GM23248 (cell line): Measurements from ENCODE around the gene RNF111. TPM values are rescaled to one million over a fixed set of nuclear protein-coding genes. Genes with fewer than 3 reads are reported as not detected.

Source experiments
- DNase-seq: peaks from one replicate; pipeline ENCODE4 v3.0.0-alpha.2; 2015
- H2AFZ ChIP-seq: fragments of 200-600 bp; sonication (generic); 2 replicates; pipeline ENCODE4 v1.6.1; 2016; ENCODE audit warnings: antibody characterized with exemption
- H3F3A ChIP-seq: fragments of 200-600 bp; sonication (generic); 2 replicates; pipeline ENCODE4 v1.6.1; 2016; ENCODE audit warnings: mild to moderate bottlenecking, antibody characterized with exemption, mixed run types; ENCODE audit not compliant: insufficient read depth
- H3K27ac ChIP-seq: fragments of 200-600 bp; sonication (generic); 2 replicates; pipeline ENCODE4 v1.5.1; 2016; ENCODE audit warnings: mild to moderate bottlenecking
- H3K27me3 ChIP-seq: fragments of 200-600 bp; sonication (generic); replicated peaks from 2 replicates; pipeline ENCODE4 v1.6.1; 2016; ENCODE audit warnings: mild to moderate bottlenecking; ENCODE audit not compliant: insufficient read depth
- H3K36me3 ChIP-seq: fragments of 200-600 bp; sonication (generic); 2 replicates; pipeline ENCODE4 v1.6.1; 2016; ENCODE audit warnings: low read depth, mild to moderate bottlenecking
- H3K4me1 ChIP-seq: fragments of 200-600 bp; sonication (generic); 2 replicates; pipeline ENCODE4 v1.6.1; 2016; ENCODE audit warnings: mild to moderate bottlenecking; ENCODE audit not compliant: insufficient read depth
- H3K4me2 ChIP-seq: fragments of 200-600 bp; sonication (generic); one replicate; pipeline ENCODE4 v1.6.1; 2016; ENCODE audit warnings: mild to moderate bottlenecking; ENCODE audit not compliant: unreplicated experiment
- H3K4me3 ChIP-seq: fragments of 200-600 bp; sonication (generic); 2 replicates; pipeline ENCODE4 v1.5.1; 2016; ENCODE audit warnings: mild to moderate bottlenecking
- H3K79me2 ChIP-seq: fragments of 200-600 bp; sonication (generic); 2 replicates; pipeline ENCODE4 v1.6.1; 2016; ENCODE audit warnings: mild to moderate bottlenecking; ENCODE audit not compliant: insufficient read depth
- H3K9ac ChIP-seq: fragments of 200-600 bp; sonication (generic); 2 replicates; pipeline ENCODE4 v1.6.1; 2016; ENCODE audit warnings: mild to moderate bottlenecking
- H3K9me2 ChIP-seq: fragments of 200-600 bp; sonication (generic); 2 replicates; pipeline ENCODE4 v1.6.1; 2016; ENCODE audit warnings: mixed run types, mild to moderate bottlenecking, moderate library complexity; ENCODE audit not compliant: insufficient read depth
- H3K9me3 ChIP-seq: fragments of 200-600 bp; sonication (generic); one replicate; pipeline ENCODE4 v1.6.1; 2017; ENCODE audit warnings: low read depth
- H4K20me1 ChIP-seq: fragments of 200-600 bp; sonication (generic); 2 replicates; pipeline ENCODE4 v1.6.0; 2016; ENCODE audit not compliant: insufficient read depth
- EZH2 ChIP-seq: fragments of 200-600 bp; sonication (generic); IDR thresholded peaks from 2 replicates; pipeline ENCODE4 v1.6.1; 2018; ENCODE audit warnings: antibody characterized with exemption, mild to moderate bottlenecking; ENCODE audit not compliant: insufficient read depth, poor library complexity, severe bottlenecking
- EZH2phosphoT487 ChIP-seq: fragments of 200-600 bp; sonication (generic); IDR thresholded peaks from 2 replicates; pipeline ENCODE4 v1.6.1; 2018; ENCODE audit warnings: antibody characterized with exemption, moderate library complexity, mild to moderate bottlenecking, low read depth; ENCODE audit not compliant: insufficient read depth
- WGBS, 2 experiments: methylation state at CpG; one replicate each; pipeline ENCODE4 v1.1.6; 2015 to 2017; ENCODE audit warnings: low lambda C conversion rate in 2 of 2, low coverage in 1 of 2; ENCODE audit errors: missing lambda C conversion rate in 2 of 2; 5-methylcytosine and 5-hydroxymethylcytosine counted together
- in situ Hi-C: fragments of 300-500 bp; cut with MboI; formaldehyde crosslinking; loops from 2 replicates; pipeline ENCODE4 v1.15.0; 2020
- polyA plus RNA-seq: library from polyadenylated mRNA; unstranded; fragments of >200 nt; fragmentation: Nextera tagmentation; extraction: Ambion mirVana; gene quantifications from 2 replicates; pipeline ENCODE4 v1.2.1, GENCODE V29; 2016
- total RNA-seq: library from RNA; depleted of rRNA; stranded (reverse); fragments of >200 nt; shearing (Covaris generic); gene quantifications from 2 replicates; pipeline ENCODE4 v1.2.3, GENCODE V29; 2014

The RNF111 gene
- total and polyA plus RNA-seq, 2 experiments from 2014 or later = 17.8 to 24.4 TPM

- no peaks in the 10 kb centered on the region for H3K4me1 ChIP-seq
- H3K9ac ChIP-seq = no peak overlapping the region
- peaks cover 39% of the 10 kb centered on the region for H3K36me3 ChIP-seq
- no peak overlapping the region for H3K4me3 ChIP-seq
- no peaks in the 10 kb centered on the region for H4K20me1 ChIP-seq
- no peaks in the 10 kb centered on the region for H3K9me3 ChIP-seq
- TF ChIP-seq EZH2 = no peak
- TF ChIP-seq EZH2phosphoT487 = no peak
- H3K4me2 ChIP-seq = no peak overlapping the region
- no peaks in the 10 kb centered on the region for H3K27me3 ChIP-seq
- H3K79me2 ChIP-seq = peaks cover 75% of the 10 kb centered on the region
- H3K27ac ChIP-seq = no peak overlapping the region
- H3F3A ChIP-seq = no peaks in the 10 kb centered on the region
- in situ Hi-C loops = no loop called here
- H3K9me2 ChIP-seq = no peaks in the 10 kb centered on the region
- no peak for DNase-seq
- 83 to 84% methylated on average over 2 of the region's 2 CpGs for WGBS, 2 experiments
- H2AFZ ChIP-seq = no peak overlapping the region
Observed at GRCh38 chr15:59053482-59053881, 66.0 kb downstream of the RNF111 start.

DNA sequence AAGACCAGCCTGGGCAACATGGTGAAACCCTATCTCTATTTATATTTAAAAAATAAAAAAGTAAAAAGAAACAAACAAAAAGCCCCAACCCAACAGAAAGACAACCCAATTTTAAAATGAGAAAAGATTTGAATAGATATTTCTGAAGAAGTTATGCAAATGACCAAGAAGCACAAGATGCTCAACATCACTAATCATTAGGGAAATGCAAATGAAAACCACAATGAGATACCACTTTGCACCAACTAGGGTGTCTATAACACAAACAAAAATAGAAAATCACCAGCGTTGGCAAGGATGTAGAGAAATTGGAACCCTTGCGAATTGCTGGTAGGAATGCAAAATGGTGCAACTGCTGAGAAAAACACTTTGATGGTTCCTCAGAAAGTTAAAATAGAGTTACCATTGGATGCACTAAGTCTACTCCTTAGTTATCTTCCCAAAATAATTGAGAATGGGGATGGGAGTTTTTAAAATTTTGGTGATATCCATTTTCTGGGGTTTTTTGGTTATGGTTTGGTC is 71.7 kb downstream of the RNF111 start:
- WGBS, 2 experiments = 98 to 100% methylated on average over 2 of the region's 2 CpGs
- no peaks in the 10 kb centered on the region for H3K27me3 ChIP-seq
- no peaks in the 10 kb centered on the region for H3K4me1 ChIP-seq
- H3K36me3 ChIP-seq = peaks cover 66% of the 10 kb centered on the region
- no peak overlapping the region for H3K4me2 ChIP-seq
- no peak overlapping the region for H2AFZ ChIP-seq
- in situ Hi-C loops = no loop called here
- H3K79me2 ChIP-seq = peaks cover 51% of the 10 kb centered on the region
- H3K9me2 ChIP-seq = no peaks in the 10 kb centered on the region
- no peak overlapping the region for H3K9ac ChIP-seq
- no peak for DNase-seq
- H3F3A ChIP-seq = no peaks in the 10 kb centered on the region
- no peak for TF ChIP-seq EZH2
- TF ChIP-seq EZH2phosphoT487 = no peak
- no peak overlapping the region for H3K27ac ChIP-seq
- H3K4me3 ChIP-seq = no peak overlapping the region
- H3K9me3 ChIP-seq = no peaks in the 10 kb centered on the region
- no peaks in the 10 kb centered on the region for H4K20me1 ChIP-seq

DNA sequence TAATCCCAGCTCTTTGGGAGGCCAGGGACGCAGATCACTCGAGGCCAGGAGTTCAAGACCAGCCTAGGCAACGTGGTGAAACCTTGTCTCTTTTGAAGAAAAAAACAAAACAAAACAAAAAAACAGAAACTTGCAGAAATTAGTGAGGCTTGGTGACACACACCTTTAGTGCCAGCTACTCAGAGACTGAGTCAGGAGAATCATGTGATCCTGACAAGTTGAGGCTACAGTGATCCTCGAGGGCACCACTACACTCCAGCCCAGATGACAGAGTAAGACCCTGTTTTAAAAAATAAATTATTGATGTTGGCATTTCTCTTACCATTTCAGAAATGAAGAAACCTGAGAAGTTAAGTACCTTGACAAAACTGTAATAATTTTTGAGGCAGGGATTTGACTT is 72.9 kb downstream of the RNF111 start:
- Histone ChIP-seq H3K27me3 (no peaks in the 10 kb centered on the region), H3K27ac (no peak overlapping the region), H3K9me3 (no peaks in the 10 kb centered on the region), H3K4me3 (no peak overlapping the region), H4K20me1 (no peaks in the 10 kb centered on the region), H3K4me1 (no peaks in the 10 kb centered on the region), H3K9ac (no peak overlapping the region), H3K36me3 (peaks cover 64% of the 10 kb centered on the region), H3K9me2 (no peaks in the 10 kb centered on the region), H3K79me2 (peaks cover 39% of the 10 kb centered on the region), H2AFZ (no peak overlapping the region), H3K4me2 (no peak overlapping the region), H3F3A (no peaks in the 10 kb centered on the region)
- in situ Hi-C loops = no loop called here
- WGBS, 2 experiments = 94 to 95% methylated on average over 4 of the region's 4 CpGs
- no peak for TF ChIP-seq EZH2phosphoT487
- TF ChIP-seq EZH2 = no peak
- peak; percentile 5 for DNase-seq

DNA sequence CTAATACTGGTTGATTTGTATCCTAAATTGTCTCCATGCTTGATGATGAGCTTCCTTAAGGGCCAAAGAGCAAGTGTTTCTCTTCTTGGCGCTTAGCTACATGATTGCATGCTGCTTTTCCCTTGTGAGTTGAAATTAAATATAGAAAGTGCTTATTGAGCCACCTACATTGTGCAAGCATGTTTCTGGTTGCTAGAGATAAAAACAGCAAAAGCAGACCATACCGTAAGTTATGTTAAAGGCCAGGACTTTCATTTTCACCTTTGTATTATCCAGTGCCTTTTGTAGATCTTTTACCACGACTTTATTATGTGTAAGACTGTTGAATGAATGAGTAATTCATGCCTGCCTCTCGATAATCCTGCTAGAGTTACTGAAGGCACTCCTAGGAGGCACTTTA is 75.6 kb downstream of the RNF111 start:
- no peak overlapping the region for H3K9ac ChIP-seq
- H3K4me1 ChIP-seq = no peaks in the 10 kb centered on the region
- peaks cover 78% of the 10 kb centered on the region for H3K36me3 ChIP-seq
- H3K4me2 ChIP-seq = no peak overlapping the region
- peaks cover 29% of the 10 kb centered on the region for H3K79me2 ChIP-seq
- no peaks in the 10 kb centered on the region for H3K9me3 ChIP-seq
- no peaks in the 10 kb centered on the region for H3K27me3 ChIP-seq
- no peak for DNase-seq
- no peaks in the 10 kb centered on the region for H3F3A ChIP-seq
- WGBS, 2 experiments = 85 to 88% methylated on average over 4 of the region's 4 CpGs
- H2AFZ ChIP-seq = no peak overlapping the region
- H3K27ac ChIP-seq = no peak overlapping the region
- H3K9me2 ChIP-seq = no peaks in the 10 kb centered on the region
- no peak overlapping the region for H3K4me3 ChIP-seq
- H4K20me1 ChIP-seq = no peaks in the 10 kb centered on the region
- TF ChIP-seq EZH2 (no peak), EZH2phosphoT487 (no peak)
- in situ Hi-C loops = no loop called here

DNA sequence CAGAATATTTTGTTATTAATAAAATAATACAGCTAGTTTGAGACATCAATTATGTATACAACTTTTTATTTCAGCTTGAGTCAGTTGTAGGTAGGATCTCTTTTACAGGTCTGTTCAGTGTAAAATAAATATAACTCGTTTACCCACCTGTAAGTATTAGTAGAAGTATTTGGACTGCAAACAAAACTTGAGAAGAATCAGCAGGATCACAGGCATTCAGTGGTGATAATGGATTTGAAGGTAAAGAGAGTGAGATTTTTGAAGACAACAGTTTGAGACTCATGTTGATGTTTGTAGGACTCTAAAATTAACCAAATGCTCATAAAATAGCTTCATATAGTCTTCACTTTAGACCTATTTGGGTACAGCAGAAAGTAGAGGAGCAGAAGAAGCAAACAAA is 82.0 kb downstream of the RNF111 start:
- no peak overlapping the region for H3K4me3 ChIP-seq
- H3K27ac ChIP-seq = no peak overlapping the region
- TF ChIP-seq EZH2 (no peak), EZH2phosphoT487 (no peak)
- peaks cover 73% of the 10 kb centered on the region for H3K36me3 ChIP-seq
- no peak overlapping the region for H3K4me2 ChIP-seq
- H3K9ac ChIP-seq = no peak overlapping the region
- no peaks in the 10 kb centered on the region for H4K20me1 ChIP-seq
- H3K9me3 ChIP-seq = no peaks in the 10 kb centered on the region
- in situ Hi-C loops = no loop called here
- H3K9me2 ChIP-seq = no peaks in the 10 kb centered on the region
- H3F3A ChIP-seq = no peaks in the 10 kb centered on the region
- H3K4me1 ChIP-seq = no peaks in the 10 kb centered on the region
- no peak for DNase-seq
- 100% methylated on average over 1 of the region's 1 CpG for WGBS, 2 experiments
- H3K79me2 ChIP-seq = no peaks in the 10 kb centered on the region
- H3K27me3 ChIP-seq = no peaks in the 10 kb centered on the region
- H2AFZ ChIP-seq = no peak overlapping the region
